GM21529 (cell line): ENCODE measurements around the gene CDH26.
"Not testable (repeated sequence)": the region's sequence is repeated elsewhere in the genome, so short reads cannot be mapped to it uniquely, and the experiment has no call there.

Experiments
- ATAC-seq: cut with Tn5 transposase; IDR thresholded peaks from one replicate; pipeline ENCODE4 v1.9.1; 2021; ENCODE audit not compliant: unreplicated experiment

CDH26 gene

GRCh38 chr20:60041436-60042165 is 83.4 kb downstream of the CDH26 start:
- ATAC-seq, result not testable (repeated sequence)

- no peak for ATAC-seq
Observed at GRCh38 chr20:60043435-60043834, 85.2 kb downstream of the CDH26 start.

DNA sequence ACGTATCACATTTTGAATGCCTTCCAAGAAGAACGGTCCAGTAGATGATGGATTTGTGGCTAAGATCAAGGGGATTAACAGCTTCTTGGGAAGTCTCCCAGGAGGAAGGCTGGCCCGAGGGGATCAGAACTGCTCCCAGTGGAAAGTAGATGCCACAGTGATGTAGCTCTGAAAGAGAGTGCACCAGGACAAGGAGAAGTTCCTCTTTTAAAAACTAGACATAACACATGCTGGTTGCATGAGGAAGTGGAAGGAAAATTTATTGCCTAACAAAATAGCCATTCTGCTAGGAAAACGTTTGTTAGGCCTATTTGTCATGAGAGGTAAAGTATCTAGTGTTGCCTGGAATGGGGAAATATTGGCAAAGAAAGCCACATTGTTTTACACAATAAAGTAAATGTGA is 87.8 kb downstream of the CDH26 start:
- no peak for ATAC-seq

GRCh38 chr20:60046436-60046835 is 88.2 kb downstream of the CDH26 start:
- ATAC-seq, result no peak

- no peak for ATAC-seq
Observed at GRCh38 chr20:60046860-60047259, 88.6 kb downstream of the CDH26 start.

DNA sequence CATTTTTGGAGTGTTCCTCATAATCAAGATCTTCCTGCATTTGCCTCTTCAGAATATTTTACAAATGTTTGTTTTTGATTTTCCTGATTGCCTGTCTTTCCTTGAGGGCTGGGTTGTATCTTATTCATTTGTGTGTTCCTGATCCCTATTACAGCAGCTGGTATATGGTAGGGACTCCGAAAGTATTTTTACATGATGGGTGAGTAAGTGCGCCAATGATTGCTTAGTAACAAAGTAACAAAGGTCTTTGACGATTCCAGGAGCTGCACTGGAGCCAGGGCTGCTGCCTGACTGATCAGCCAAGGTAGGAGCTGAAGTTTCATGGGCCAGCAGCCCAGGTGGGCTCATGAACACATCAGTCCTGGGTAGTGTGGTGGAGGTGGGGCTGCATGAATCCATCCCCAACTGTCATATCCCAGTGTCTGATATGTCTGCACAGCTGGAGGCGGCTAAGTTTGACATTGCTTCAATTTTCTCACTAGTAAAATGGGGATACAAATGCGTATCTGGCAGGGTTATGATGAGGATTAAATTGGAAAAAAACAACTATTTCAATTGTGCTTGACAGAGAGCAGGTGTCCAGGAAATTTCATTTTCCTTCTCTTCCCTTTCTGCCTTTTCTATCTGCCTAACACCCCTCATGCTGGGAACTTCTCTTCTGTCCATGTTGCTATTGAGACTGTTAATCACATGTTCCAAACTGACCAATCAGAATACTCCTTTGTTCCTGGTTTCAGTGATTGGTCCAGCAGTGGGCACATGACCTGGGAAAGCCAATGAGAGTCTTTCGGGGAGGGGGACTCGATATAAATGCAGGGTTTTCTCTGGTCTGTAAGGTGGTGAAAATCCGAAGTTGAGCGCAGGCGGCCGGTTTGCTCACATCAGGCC is 90.7 kb downstream of the CDH26 start:
- ATAC-seq, result no peak

- no peak for ATAC-seq
Observed at GRCh38 chr20:60049601-60050000, 91.4 kb downstream of the CDH26 start.

DNA sequence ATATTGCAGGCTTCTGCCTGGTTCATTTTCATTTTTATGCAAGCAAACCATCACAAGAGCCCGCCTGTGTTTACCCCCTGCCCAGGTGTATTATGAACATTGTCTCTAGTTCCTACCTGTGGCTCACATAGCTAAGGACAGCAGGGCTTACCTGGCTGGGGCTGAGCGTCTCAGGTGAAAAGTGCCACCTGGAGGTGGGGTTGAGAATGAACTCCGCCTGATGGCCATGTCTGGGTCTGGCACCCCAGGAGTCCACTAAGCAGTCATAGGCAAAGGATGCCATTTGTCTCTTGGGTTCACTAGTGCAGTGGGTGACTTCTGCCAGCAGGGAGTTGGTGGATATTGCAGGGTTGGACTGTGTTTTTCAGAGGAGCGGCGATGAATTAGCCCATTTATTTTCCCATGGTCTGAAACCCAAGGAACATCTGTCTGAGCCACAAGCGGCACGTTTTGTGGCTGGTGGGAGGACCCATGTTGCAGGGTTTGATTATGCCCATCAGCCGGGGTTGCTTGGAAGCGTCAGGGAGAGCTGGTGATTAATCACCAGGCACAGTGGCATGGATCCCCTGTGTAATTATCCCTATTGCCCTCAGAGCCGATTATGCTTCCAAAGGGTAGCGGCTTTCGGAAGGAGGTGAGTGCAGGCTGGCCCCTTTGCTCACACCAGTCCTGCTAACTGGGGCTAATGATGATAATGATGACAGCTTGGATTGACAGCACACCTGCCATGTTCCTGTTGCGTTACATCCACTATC is 92.1 kb downstream of the CDH26 start:
- no peak for ATAC-seq

GRCh38 chr20:60051911-60052310 is 93.7 kb downstream of the CDH26 start:
- ATAC-seq, result no peak

GRCh38 chr20:60052322-60052721 is 94.1 kb downstream of the CDH26 start:
- ATAC-seq, result no peak

DNA sequence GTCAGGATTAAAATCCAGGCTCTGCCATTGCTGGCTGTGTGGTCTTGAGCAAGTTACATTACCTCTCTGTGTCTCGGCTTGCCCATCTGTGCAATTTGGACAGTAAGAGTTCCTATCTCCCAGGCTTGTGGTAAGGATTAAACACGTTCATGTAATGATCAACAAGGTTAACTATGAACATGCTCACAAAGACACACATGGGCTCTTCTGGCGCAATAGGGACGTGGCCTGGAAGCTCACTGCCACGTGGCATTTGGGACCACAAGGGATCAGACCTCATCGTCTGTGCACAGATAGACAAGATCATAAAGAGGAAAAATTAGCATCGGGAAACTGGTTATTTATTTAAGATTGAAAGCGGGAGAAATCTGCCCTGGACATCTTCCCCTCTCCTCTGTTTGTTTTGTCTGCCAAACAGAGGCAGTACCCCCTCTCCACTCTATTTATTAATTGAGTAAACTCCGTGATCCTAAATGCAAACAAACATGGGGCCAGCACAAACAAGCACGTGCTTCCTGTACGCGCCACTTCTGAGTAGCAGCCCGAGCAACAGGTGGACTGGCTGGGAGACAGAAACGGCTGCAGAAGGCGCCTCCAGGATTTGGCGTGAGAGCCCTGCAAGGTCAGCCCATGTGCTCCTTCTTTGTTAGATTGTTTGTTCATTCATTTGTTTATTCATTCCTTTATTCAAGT is 95.0 kb downstream of the CDH26 start:
- no peak for ATAC-seq

DNA sequence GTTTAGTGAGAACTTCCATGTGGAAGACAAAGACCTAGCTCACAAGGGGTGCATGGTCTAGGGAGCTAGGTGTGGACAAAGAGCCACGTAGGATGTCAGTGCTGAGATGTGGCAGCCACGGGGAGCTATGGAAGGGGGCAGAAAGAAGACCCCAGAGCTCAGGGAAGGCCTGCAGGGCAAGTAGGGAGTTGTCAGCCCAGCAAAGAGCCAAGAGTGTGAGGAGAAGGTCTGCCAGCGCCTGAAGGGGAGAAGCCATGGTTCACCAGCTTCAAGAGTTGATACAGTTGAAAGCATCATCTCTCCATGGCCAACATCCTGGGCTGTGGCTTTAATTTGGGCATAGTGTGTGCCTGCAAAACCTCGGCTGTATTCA is 95.6 kb downstream of the CDH26 start:
- no peak for ATAC-seq

- no peak for ATAC-seq
Observed at GRCh38 chr20:60054716-60055634, 96.8 kb downstream of the CDH26 start.

DNA sequence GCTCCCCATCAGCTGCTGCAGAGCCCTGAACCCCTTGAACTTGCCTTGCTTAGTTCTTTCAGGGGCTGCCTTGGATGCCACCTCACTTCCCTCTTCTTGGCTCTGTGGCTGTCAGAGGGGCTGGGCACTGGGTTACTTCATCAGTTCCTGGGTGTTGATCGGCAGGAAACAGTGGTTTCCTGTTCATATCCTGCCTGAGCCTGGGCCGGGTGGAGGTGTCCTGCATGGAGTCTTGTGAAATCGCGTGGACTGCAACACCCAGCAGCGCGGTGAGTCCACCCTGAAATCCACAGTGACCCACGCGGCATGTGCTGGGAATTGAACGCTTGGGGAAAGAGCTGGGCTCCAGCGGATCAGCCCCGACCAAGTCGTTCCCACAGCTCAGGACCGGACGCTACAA is 97.5 kb downstream of the CDH26 start:
- ATAC-seq, result no peak

DNA sequence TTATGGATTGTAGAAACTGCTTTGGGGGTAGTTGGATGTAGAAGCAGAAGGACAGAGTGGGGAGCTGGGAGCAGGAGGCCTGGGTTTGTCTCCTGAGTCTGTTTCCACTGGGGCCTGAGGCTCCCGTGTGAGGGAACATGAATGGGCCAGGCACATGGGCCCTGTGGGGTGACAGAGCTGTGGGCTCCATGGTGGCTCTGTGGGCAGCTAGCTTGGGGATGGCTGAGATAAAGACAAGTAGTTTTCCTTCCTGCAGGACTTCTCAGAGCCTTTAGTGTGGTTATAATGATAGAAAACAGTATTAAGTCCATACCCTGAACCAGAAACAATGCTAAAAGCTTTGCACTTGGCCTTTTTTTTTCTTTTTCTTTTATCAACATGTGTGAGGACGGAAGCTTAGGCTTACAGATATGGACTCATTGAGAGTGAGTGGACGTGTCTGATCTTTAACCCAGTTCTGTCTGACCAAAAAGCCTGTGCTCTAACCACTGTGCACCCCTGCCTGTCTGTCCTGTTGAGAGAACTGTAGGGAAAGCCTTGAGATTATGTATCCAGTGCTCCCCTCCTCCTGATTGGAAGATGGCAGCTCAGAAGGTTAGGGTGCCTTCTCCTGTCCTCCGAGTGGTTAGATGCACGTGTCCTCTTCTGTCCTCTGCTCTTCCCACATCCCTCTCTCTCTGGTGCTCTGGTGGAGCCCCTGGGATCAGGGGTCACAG is 98.3 kb downstream of the CDH26 start:
- ATAC-seq, result no peak

DNA sequence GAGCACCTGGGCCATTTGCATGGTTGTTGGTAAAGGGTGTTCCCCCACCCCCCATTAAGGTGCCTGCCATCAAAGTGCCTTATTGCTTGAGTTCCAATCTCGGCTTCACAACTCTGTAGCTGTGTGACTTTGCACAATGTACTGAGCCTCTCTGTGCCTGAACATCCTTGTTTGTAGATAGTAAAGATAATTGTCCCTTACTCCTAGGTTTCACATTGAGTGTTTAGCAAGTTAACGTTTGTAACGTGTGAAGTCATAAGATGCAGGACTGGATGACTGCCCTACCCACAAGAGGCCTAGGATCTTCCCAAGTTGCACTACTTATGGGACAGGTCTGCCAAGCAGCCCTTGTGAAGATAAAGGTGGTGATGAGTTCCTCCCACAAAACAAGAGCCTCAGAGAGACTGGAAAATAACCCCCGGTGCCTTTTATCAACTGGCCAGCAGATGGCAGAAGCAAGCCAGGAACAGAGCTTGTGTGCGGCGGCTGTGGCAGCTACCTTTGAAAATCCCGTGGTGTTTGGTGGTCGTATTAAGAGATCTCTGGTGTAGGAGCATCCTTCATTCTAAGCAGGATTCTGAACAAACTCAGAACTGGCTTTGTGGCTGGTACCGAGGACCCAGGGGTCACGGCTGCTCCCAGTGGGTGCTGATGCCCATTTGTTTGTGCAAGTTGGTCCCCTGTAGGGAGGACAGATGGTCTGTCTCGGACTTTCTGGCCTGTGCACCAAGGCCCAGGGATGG is 99.1 kb downstream of the CDH26 start:
- no peak for ATAC-seq

DNA sequence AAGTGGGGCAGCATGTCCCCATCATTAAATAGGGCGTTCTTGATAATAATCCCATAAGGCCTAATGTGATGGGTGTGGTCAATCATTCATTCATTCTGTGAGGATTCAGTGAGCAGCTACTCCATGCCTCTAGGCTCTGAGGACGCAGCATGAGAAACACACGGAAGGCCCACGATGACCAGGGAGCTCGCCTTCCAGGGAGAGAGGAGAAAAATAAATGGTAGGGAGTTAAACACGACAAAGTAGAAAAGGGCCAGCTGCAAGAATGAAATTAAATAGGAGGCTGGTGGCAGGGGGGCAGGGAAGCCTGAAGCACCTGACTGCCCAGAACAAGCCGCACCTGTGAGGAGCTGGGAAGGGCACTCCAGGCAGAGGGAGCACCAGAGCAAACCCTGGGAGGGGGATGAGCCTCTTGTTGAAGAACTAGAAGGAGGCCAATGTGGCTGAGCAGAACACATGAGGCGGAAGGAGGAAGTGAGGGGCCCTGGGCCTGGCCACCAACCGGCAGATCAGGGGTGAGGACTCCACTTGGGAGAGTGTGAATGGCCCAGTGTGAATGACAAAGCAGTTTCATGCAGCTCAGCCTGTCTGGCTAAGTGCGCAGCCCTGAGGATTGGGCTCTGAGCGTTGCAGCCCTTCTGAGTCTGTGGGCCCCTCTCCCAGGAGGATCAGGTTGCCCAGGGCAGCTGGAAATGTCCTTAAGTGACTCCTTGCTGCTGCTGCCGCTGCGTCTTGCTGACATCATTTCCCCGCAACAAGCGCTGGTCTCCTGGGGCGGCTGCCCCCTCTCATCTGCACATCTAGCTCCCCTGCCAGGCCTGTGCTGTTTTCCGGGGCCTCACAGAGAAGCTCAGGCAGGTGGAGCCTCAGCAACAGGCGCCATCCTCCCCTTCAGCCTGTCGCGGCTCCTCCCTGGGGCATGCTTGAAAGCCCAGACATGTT is 99.9 kb downstream of the CDH26 start:
- ATAC-seq, result no peak

DNA sequence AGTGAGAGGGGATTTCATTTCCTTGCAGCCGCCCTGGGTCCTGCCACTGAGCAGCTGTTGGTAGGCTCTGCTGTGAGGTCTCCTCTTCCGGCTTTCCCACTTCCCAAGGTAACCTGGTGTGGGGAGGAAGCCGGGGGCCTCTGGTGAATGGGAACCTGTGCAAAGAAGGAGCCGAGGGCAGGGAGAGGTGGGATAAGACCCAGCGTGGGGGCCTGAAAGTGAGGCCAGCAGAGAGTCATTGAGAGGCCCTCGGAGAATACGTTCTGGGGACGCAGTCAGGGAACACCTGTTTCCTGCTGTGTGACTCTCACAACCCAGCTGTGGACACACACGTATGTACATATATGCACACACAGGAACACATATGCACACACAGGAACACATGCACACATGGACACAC is 100.7 kb downstream of the CDH26 start:
- ATAC-seq, result no peak
